Panc1 (cell line): ENCODE results near the gene ANO2. TPM values are rescaled to one million over a fixed set of nuclear protein-coding genes. Genes with fewer than 3 reads are reported as not detected.
"Not testable (repeated sequence)": the region's sequence is repeated elsewhere in the genome, so short reads cannot be mapped to it uniquely, and the experiment has no call there.

Source experiments
- ATAC-seq: fragments of 200-7000 bp; cut with Tn5 transposase; 2 replicates; pipeline ENCODE4 v1.9.1; 2020; ENCODE audit warnings: mild to moderate bottlenecking, moderate library complexity
- BruUV-seq: library from RNA; stranded (reverse); fragments of 400-500 nt; replicated peaks from 2 replicates; lab custom pipeline; 2021; lab: Mats Ljungman, UMichigan
- CTCF ChIA-PET: fragments of 300-600 bp; sonication (Branson Sonifier 250); formaldehyde crosslinking; loops from one replicate; lab custom pipeline; 2022; ENCODE audit warnings: antibody characterized with exemption; lab: Charles Lee
- POLR2A ChIA-PET: fragments of 300-600 bp; sonication (Branson Sonifier 250); formaldehyde crosslinking; loops from one replicate; lab custom pipeline; 2022; ENCODE audit warnings: antibody characterized with exemption; lab: Charles Lee
- DNase-seq: peaks from one replicate; pipeline ENCODE4 v3.0.0-alpha.2; 2010; ENCODE audit warnings: low read depth, low spot score
- H3K27ac ChIP-seq: 2 replicates; pipeline ENCODE4 v1.5.1; 2011; ENCODE audit warnings: mild to moderate bottlenecking, low read length, inconsistent platforms
- H3K27me3 ChIP-seq: fragments of 200-500 bp; sonication (Bioruptor generic); 2 replicates; pipeline ENCODE4 v1.6.0; 2014; ENCODE audit warnings: low read length, inconsistent platforms; ENCODE audit not compliant: control insufficient read depth, insufficient read depth
- H3K36me3 ChIP-seq: fragments of 200-500 bp; sonication (Bioruptor generic); 2 replicates; pipeline ENCODE4 v1.5.1; 2014; ENCODE audit warnings: inconsistent platforms, mild to moderate bottlenecking, low read length, moderate library complexity; ENCODE audit not compliant: control insufficient read depth, insufficient read depth
- H3K4me1 ChIP-seq: 2 replicates; pipeline ENCODE4 v1.5.1; 2011; ENCODE audit warnings: inconsistent platforms, mild to moderate bottlenecking, low read length, moderate library complexity; ENCODE audit not compliant: control insufficient read depth, insufficient read depth
- H3K4me3 ChIP-seq, 2 experiments: 2 replicates each; pipeline ENCODE4 v1.5.1; 2011 to 2012; ENCODE audit warnings: low read depth in 2 of 2, low read length in 2 of 2, mild to moderate bottlenecking in 2 of 2, inconsistent platforms in 1 of 2, moderate library complexity in 1 of 2
- H3K9me3 ChIP-seq: fragments of 200-500 bp; sonication (Bioruptor generic); 2 replicates; pipeline ENCODE4 v1.5.1; 2014; ENCODE audit warnings: low read depth, mild to moderate bottlenecking, inconsistent platforms, low read length, moderate library complexity; ENCODE audit not compliant: control insufficient read depth, insufficient read depth
- CTCF ChIP-seq: fragments of 450-650 bp; IDR thresholded peaks from 2 replicates; pipeline ENCODE4 v1.5.1; 2017; ENCODE audit warnings: mild to moderate bottlenecking
- POLR2AphosphoS5 ChIP-seq: IDR thresholded peaks from 2 replicates; pipeline ENCODE4 v1.6.1; 2012; ENCODE audit warnings: mild to moderate bottlenecking, low read depth, low read length, moderate library complexity
- REST ChIP-seq, 2 experiments: IDR thresholded peaks; 2 replicates each; pipeline ENCODE4 v1.6.1; 2011 to 2012; ENCODE audit warnings: low read depth in 2 of 2, control low read depth in 1 of 2, low read length in 1 of 2, mild to moderate bottlenecking in 1 of 2, moderate library complexity in 1 of 2; ENCODE audit not compliant: insufficient read depth in 1 of 2
- SIN3A ChIP-seq: IDR thresholded peaks from 2 replicates; pipeline ENCODE4 v1.6.1; 2012; ENCODE audit warnings: low read depth, mild to moderate bottlenecking, low read length, moderate library complexity, borderline replicate concordance; ENCODE audit not compliant: insufficient read depth
- TCF7L2 ChIP-seq: IDR thresholded peaks from 2 replicates; pipeline ENCODE4 v1.6.1; 2011; ENCODE audit warnings: mild to moderate bottlenecking, low read depth, low read length, inconsistent platforms
- in situ Hi-C: cut with HindIII; loops from 2 replicates; pipeline ENCODE4 v1.10.0; 2016; ENCODE audit warnings: low sequenced_read_pairs, low pct_unique_long_range_greater_than_20kb
- intact Hi-C: fragments of 100-400 bp; cut with micrococcal nuclease; formaldehyde crosslinking; loops from one replicate; pipeline ENCODE4 v1.10.0; 2022; ENCODE audit not compliant: unreplicated experiment
- total RNA-seq: library from RNA; stranded (reverse); gene quantifications from one replicate; pipeline ENCODE4 v1.2.1, GENCODE V29; 2021; ENCODE audit not compliant: unreplicated experiment

The ANO2 gene
- total RNA-seq, 1 experiment from 2014 or later = not detected

- TF ChIP-seq TCF7L2 (no peak), CTCF (0 out of 2 replicates have a peak, but pooled peaks have one; percentile 20)
- intact Hi-C loops = no loop called here
- BruUV-seq = no TSS peak
Measured at GRCh38 chr12:5889381-5890047, 55.5 kb downstream of the ANO2 start.

GRCh38 chr12:5888816-5889315, 56.2 kb downstream of the ANO2 start:
- no peaks in the 10 kb centered on the region for H3K36me3 ChIP-seq
- ChIA-PET CTCF (no interaction called here), POLR2A (no interaction called here)
- H3K4me1 ChIP-seq = no peaks in the 10 kb centered on the region
- H3K4me3 ChIP-seq = no peak overlapping the region
- no peak overlapping the region for H3K27ac ChIP-seq
- H3K27me3 ChIP-seq = 0 out of 2 replicates have a peak, but pooled peaks cover 2% of the 10 kb centered on the region
- intact Hi-C loops = no loop called here
- no TSS peak for BruUV-seq
- DNase-seq = no peak
- no peak for ATAC-seq
- in situ Hi-C loops = no loop called here
- TF ChIP-seq REST (IDR thresholded peaks at IDR 0.05; ENCODE audit: insufficient read depth in 1 of 2, low read depth in 2 of 2, low read length in 1 of 2) = no peak
- no peak for TF ChIP-seq POLR2AphosphoS5
- no peak for TF ChIP-seq TCF7L2
- TF ChIP-seq CTCF = no peak
- TF ChIP-seq SIN3A = no peak
- H3K9me3 ChIP-seq = no peaks in the 10 kb centered on the region

More at GRCh38 chr12:5889381-5890047, 55.5 kb downstream of the ANO2 start:
- DNase-seq (no peak), ATAC-seq (no peak)
- Histone ChIP-seq H3K27ac (no peak overlapping the region), H3K4me3 (no peak overlapping the region), H3K4me1 (no peaks in the 10 kb centered on the region), H3K9me3 (no peaks in the 10 kb centered on the region), H3K27me3 (0 out of 2 replicates have a peak, but pooled peaks cover 2% of the 10 kb centered on the region), H3K36me3 (no peaks in the 10 kb centered on the region)
- ChIA-PET CTCF (no interaction called here), POLR2A (no interaction called here)
- in situ Hi-C loops = no loop called here

GRCh38 chr12:5887819-5888218, 57.2 kb downstream of the ANO2 start:
- H3K36me3 ChIP-seq, ATAC-seq, H3K9me3 ChIP-seq, BruUV-seq, H3K27ac ChIP-seq, POLR2A ChIA-PET, intact Hi-C loops, CTCF ChIA-PET, H3K27me3 ChIP-seq, in situ Hi-C loops, H3K4me1 ChIP-seq, DNase-seq, H3K4me3 ChIP-seq: not testable (repeated sequence)
